ENCODE measurements around the gene OR4K2. TPM values are rescaled to one million over a fixed set of nuclear protein-coding genes. Genes with fewer than 3 reads are reported as not detected.
"Not testable (repeated sequence)": the region's sequence is repeated elsewhere in the genome, so short reads cannot be mapped to it uniquely, and the experiment has no call there.

OR4K2 gene, protein sequence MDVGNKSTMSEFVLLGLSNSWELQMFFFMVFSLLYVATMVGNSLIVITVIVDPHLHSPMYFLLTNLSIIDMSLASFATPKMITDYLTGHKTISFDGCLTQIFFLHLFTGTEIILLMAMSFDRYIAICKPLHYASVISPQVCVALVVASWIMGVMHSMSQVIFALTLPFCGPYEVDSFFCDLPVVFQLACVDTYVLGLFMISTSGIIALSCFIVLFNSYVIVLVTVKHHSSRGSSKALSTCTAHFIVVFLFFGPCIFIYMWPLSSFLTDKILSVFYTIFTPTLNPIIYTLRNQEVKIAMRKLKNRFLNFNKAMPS
- not detected in 2 replicates for total RNA-seq
- long read RNA-seq: 0 reads

DNA sequence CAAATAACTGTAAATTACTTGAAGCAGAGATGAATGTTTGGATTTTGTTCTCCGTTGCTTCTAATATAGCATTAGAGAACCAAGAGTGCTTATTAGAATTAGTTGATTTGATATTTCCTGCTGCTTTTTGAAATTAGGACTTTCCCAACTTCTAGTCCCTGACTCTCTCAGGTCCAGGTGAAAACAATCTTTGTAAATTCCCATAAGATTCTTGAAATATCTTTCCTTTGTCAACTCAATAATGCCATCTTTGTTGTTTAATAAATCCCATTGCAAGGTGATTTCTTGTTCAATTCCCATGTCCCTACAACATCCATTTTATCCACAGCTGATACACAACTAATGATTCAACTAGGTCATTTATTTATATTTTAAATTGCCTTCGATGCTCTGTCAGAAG is at the start of gene OR4K2:
TSS of gene OR4K2 (plus strand) at position 301 of the 400 bp plus-strand sequence. CDS start 1,126 bp downstream, outside the sequence.
- Mint-ChIP-seq H3K4me1 (no peaks in the 10 kb centered on the region), H3K9me3 (peaks cover 34% of the 10 kb centered on the region), H3K4me3 (no peak within 1 kb of the TSS), H3K36me3 (ENCODE audit: low read depth) (peaks cover 5% of the 10 kb centered on the region), H3K27me3 (ENCODE audit: low read depth) (no peaks in the 10 kb centered on the region), H3K27ac (ENCODE audit: unreplicated experiment) (no peak within 1 kb of the TSS)
- DNase-seq (ENCODE audit: low read depth, low spot score): no peak
- TF ChIP-seq, protein P1, sequence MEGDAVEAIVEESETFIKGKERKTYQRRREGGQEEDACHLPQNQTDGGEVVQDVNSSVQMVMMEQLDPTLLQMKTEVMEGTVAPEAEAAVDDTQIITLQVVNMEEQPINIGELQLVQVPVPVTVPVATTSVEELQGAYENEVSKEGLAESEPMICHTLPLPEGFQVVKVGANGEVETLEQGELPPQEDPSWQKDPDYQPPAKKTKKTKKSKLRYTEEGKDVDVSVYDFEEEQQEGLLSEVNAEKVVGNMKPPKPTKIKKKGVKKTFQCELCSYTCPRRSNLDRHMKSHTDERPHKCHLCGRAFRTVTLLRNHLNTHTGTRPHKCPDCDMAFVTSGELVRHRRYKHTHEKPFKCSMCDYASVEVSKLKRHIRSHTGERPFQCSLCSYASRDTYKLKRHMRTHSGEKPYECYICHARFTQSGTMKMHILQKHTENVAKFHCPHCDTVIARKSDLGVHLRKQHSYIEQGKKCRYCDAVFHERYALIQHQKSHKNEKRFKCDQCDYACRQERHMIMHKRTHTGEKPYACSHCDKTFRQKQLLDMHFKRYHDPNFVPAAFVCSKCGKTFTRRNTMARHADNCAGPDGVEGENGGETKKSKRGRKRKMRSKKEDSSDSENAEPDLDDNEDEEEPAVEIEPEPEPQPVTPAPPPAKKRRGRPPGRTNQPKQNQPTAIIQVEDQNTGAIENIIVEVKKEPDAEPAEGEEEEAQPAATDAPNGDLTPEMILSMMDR (conservative IDR thresholded peaks at IDR 0.05): no peak

DNA sequence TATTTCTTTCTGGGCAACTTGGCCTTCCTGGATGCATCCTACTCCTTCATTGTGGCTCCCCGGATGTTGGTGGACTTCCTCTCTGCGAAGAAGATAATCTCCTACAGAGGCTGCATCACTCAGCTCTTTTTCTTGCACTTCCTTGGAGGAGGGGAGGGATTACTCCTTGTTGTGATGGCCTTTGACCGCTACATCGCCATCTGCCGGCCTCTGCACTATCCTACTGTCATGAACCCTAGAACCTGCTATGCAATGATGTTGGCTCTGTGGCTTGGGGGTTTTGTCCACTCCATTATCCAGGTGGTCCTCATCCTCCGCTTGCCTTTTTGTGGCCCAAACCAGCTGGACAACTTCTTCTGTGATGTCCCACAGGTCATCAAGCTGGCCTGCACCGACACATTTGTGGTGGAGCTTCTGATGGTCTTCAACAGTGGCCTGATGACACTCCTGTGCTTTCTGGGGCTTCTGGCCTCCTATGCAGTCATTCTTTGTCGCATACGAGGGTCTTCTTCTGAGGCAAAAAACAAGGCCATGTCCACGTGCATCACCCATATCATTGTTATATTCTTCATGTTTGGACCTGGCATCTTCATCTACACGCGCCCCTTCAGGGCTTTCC is 47.2 kb upstream of the OR4K2 start:
- not testable (repeated sequence) for H3K27ac Mint-ChIP-seq (ENCODE audit: unreplicated experiment); H3K36me3 Mint-ChIP-seq (ENCODE audit: low read depth); DNase-seq (ENCODE audit: low read depth, low spot score); H3K4me1 Mint-ChIP-seq; H3K4me3 Mint-ChIP-seq; H3K27me3 Mint-ChIP-seq (ENCODE audit: low read depth)
- peaks cover 10% of the 10 kb centered on the region for H3K9me3 Mint-ChIP-seq

DNA sequence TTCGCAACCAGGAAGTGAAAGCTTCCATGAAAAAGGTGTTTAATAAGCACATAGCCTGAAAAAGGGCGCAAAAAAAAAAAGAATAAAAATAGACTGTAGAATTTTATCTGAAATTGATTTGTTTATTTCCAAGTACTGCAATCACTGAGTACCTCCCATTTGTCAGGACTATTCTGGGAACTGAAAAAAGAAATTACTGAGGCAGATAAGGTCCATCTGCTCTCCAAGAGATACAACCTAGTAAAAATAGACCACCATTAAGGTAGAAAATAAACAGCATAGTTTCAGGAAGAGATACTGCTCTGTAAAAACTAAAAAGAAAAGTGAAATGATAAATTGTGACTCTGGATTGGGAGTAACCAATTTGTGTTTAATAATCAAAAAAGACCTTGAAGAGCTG is 46.6 kb upstream of the OR4K2 start:
- Mint-ChIP-seq H3K4me3 (no peak overlapping the region), H3K4me1 (no peaks in the 10 kb centered on the region), H3K9me3 (peaks cover 14% of the 10 kb centered on the region), H3K27me3 (ENCODE audit: low read depth) (no peaks in the 10 kb centered on the region), H3K36me3 (ENCODE audit: low read depth) (peaks cover 9% of the 10 kb centered on the region), H3K27ac (ENCODE audit: unreplicated experiment) (no peak overlapping the region)
- DNase-seq (ENCODE audit: low read depth, low spot score): no peak
- TF ChIP-seq, protein P1 (conservative IDR thresholded peaks at IDR 0.05): no peak

DNA sequence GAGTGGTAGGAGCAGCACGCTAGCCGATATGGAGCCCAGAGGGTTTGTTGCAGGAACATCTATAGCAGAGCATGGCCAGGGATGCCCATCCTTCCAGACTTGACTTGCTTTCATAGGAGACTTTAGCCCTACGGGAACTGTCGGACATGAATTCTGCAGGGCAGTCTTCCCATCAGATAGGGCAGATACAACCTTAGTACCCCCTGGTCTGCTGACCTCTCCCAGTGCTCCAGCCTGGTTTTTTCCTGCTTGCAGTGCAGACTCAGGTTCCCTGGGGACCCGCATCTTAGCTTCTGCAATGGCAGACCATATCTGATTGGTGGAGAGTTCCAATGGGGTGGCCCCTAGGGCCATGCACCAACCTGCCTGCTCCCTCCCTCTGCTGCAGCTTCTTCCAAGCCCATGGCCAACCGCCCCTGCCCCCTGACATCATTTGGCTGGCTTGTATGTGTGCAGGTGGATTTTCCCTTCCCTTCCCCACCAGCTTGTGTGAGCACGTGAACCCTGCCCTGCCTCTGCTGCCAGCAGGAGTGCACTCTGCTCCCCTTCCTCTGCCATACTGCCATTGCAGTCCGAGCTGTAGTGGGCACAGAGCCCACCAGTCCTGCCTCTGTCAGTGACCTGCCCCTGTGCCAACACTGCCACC is 40.6 kb upstream of the OR4K2 start:
- H3K4me1 Mint-ChIP-seq; DNase-seq (ENCODE audit: low read depth, low spot score); H3K27ac Mint-ChIP-seq (ENCODE audit: unreplicated experiment); H3K36me3 Mint-ChIP-seq (ENCODE audit: low read depth); H3K27me3 Mint-ChIP-seq (ENCODE audit: low read depth); H3K4me3 Mint-ChIP-seq: not testable (repeated sequence)
- peaks cover 18% of the 10 kb centered on the region for H3K9me3 Mint-ChIP-seq

DNA sequence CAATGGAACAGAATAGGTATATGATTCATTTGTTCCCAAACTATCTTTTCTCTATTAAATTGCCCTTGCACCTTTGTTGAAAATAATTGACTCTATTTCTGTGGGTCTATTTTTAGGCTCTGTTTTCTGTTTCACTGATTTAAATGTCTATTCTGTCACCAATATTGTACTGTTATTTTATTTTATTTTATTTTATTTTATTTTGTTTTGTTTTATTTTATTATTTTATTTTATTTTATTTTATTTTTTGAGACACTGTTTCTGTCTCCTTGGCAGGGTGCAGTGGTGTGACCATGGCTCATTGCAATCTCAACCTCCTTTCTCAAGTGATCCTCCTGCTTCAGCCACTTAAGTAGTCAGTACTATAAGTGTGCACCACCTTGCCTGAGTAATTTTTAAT is 36.5 kb upstream of the OR4K2 start:
- no peak overlapping the region for H3K27ac Mint-ChIP-seq (ENCODE audit: unreplicated experiment)
- H3K27me3 Mint-ChIP-seq (ENCODE audit: low read depth): no peaks in the 10 kb centered on the region
- peaks cover 8% of the 10 kb centered on the region for H3K9me3 Mint-ChIP-seq
- TF ChIP-seq, protein P1 (conservative IDR thresholded peaks at IDR 0.05): no peak
- peaks cover 2% of the 10 kb centered on the region for H3K36me3 Mint-ChIP-seq (ENCODE audit: low read depth)
- no peaks in the 10 kb centered on the region for H3K4me1 Mint-ChIP-seq
- no peak overlapping the region for H3K4me3 Mint-ChIP-seq
- DNase-seq (ENCODE audit: low read depth, low spot score): no peak

DNA sequence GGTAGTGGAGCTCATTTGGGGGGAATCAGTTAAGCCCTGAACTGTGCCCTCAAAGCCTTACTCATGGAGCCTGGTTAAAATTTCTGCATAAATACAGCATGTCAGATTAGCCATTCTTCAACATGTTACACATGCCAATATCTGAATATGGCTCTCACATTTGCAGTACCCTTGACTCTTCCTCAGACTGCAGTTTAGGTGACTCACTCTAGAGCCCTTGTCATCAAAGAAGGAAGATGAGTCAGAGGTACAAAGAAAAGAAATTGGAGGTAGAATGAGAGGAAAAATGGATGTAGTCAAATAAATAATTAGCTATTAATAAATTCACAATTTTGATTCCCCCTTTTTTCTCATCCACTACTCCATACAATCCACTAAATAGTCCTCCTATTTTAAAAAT is 23.6 kb upstream of the OR4K2 start:
- Mint-ChIP-seq H3K4me1 (no peaks in the 10 kb centered on the region), H3K9me3 (peaks cover 47% of the 10 kb centered on the region), H3K27me3 (ENCODE audit: low read depth) (no peaks in the 10 kb centered on the region), H3K4me3 (no peak overlapping the region), H3K27ac (ENCODE audit: unreplicated experiment) (no peak overlapping the region), H3K36me3 (ENCODE audit: low read depth) (peaks cover 17% of the 10 kb centered on the region)
- TF ChIP-seq, protein P1 (conservative IDR thresholded peaks at IDR 0.05): no peak
- no peak for DNase-seq (ENCODE audit: low read depth, low spot score)

DNA sequence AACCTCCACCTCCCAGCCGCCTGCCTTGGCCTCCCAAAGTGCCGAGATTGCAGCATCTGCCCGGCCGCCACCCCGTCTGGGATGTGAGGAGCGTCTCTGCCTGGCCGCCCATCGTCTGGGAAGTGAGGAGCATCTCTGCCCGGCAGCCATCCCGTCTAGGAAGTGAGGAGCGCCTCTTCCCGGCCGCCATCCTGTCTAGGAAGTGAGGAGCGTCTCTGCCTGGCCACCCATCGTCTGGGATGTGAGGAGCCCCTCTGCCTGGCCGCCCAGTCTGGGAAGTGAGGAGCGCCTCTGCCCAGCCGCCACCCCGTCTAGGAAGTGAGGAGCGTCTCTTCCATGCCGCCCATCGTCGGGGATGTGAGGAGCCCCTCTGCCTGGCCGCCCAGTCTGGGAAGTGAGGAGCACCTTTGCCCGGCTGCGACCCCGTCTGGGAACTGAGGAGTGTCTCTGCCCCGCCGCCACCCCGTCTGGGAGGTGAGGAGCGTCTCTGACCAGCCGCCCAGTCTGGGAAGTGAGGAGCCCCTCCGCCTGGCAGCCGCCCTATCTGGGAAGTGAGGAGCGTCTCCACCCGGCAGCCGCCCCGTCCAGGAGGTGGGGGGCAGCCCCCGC is 8.8 kb upstream of the OR4K2 start:
- DNase-seq (ENCODE audit: low read depth, low spot score); H3K36me3 Mint-ChIP-seq (ENCODE audit: low read depth); H3K27ac Mint-ChIP-seq (ENCODE audit: unreplicated experiment); H3K4me3 Mint-ChIP-seq; H3K27me3 Mint-ChIP-seq (ENCODE audit: low read depth); H3K4me1 Mint-ChIP-seq: not testable (repeated sequence)
- H3K9me3 Mint-ChIP-seq: peaks cover 13% of the 10 kb centered on the region
